Measurements from ENCODE around the gene OR13C8.

Gene OR13C8

GRCh38 chr9:104618104-104618503, 49.1 kb downstream of the OR13C8 start, which contains the start of gene OR13C9:
OR13C9 (minus strand) TSS chr9:104618204; CDS start chr9:104618204, 0 bp downstream.
- DNase-seq, result no peak

Data from activated CD4-positive, CD25-positive, alpha-beta regulatory T cell (primary cell).